Nucleus accumbens (tissue), 56 donors: Measurements from ENCODE around the gene BIVM.

Experiments used
- DNase-seq, 56 donors: peaks; one replicate each; lab custom pipeline; 2025; lab: John Stamatoyannopoulos, UW

BIVM gene

GRCh38 chr13:102781591-102781990 is 17.3 kb upstream of the BIVM start:
- DNase-seq, result no peak

- DNase-seq, result no peak
These were observed 14.4 kb upstream of the BIVM start for GRCh38 chr13:102784483-102784882.

GRCh38 chr13:102788683-102789082 is 10.2 kb upstream of the BIVM start:
- no peak for DNase-seq

GRCh38 chr13:102792396-102792795 is 6.5 kb upstream of the BIVM start:
- no peak for DNase-seq

GRCh38 chr13:102793611-102794355 is 5.1 kb upstream of the BIVM start:
- DNase-seq, result no peak

GRCh38 chr13:102799426-102800144 is 666 bp downstream of the BIVM start:
- peak in 42 of 56 donors; percentile 18 to 78 (median 58) for DNase-seq

- DNase-seq, result peak in 53 of 56 donors; percentile 9 to 90 (median 63)
These were observed 1.5 kb downstream of the BIVM start for GRCh38 chr13:102800145-102801041.

- DNase-seq, result no peak
These were observed 6.8 kb downstream of the BIVM start for GRCh38 chr13:102805680-102806079.

- no peak for DNase-seq
These were observed 8.8 kb downstream of the BIVM start for GRCh38 chr13:102807699-102808098.

- DNase-seq, result no peak
These were observed 13.8 kb downstream of the BIVM start for GRCh38 chr13:102812611-102813287.

GRCh38 chr13:102814025-102814607 is 15.2 kb downstream of the BIVM start:
- DNase-seq, result no peak

- DNase-seq, result no peak
These were observed 15.9 kb downstream of the BIVM start for GRCh38 chr13:102814793-102815192.

GRCh38 chr13:102815788-102816187 is 16.9 kb downstream of the BIVM start:
- no peak for DNase-seq

GRCh38 chr13:102816708-102817107 is 17.8 kb downstream of the BIVM start:
- no peak for DNase-seq

GRCh38 chr13:102817241-102817640 is 18.3 kb downstream of the BIVM start:
- no peak for DNase-seq

- no peak for DNase-seq
These were observed 19.0 kb downstream of the BIVM start for GRCh38 chr13:102817907-102818306.

- no peak for DNase-seq
These were observed 26.5 kb downstream of the BIVM start for GRCh38 chr13:102825400-102825799.

GRCh38 chr13:102825921-102826706 is 27.2 kb downstream of the BIVM start:
- DNase-seq, result peak in 1 of 56 donors; percentile 5

GRCh38 chr13:102830646-102831045 is 31.7 kb downstream of the BIVM start:
- DNase-seq, result no peak
